GM19463 (cell line): ENCODE measurements around the gene HDDC3.
"Not testable (repeated sequence)": the region's sequence is repeated elsewhere in the genome, so short reads cannot be mapped to it uniquely, and the experiment has no call there.

Experiments used
- ATAC-seq: cut with Tn5 transposase; IDR thresholded peaks from one replicate; pipeline ENCODE4 v1.9.1; 2021; ENCODE audit warnings: mild to moderate bottlenecking, moderate library complexity; ENCODE audit not compliant: unreplicated experiment

Gene HDDC3

DNA sequence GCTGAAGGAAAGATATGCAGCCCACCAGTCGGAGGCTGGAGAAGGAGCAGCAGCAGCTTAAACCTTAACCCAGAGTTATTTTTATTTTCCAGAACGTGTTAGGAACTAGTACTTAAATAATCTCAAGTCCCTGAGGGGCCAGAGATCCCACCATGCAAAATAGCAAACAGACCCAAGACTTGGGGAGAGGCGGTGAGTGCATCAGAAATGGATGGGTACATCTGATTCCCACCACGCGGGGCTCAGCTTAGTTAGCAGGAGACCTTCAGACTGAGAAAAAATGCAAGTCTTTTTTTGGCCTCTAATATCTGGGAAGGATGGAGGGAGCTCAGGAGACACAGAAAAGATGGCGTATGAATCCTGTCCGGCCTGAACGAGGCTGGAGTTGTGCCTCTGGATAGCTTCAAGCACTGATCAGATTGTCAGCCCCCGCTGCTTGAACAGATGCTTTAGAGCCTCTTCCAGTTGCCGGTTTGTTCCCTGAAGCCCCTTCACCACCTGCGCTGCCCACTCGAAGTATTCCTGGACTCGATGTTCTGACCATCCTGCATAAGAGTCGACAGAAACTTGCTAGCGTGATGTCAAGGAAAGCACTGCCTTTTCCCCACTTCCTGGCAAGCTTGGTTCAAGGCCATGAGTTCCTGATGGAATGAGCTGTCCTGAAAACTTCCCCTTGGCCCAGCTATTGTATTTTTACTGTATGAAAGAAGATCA, 1.3 kb downstream of the HDDC3 start:
- no peak for ATAC-seq

- ATAC-seq, result no peak
Measured at GRCh38 chr15:90929246-90930019, 2.9 kb downstream of the HDDC3 start.

DNA sequence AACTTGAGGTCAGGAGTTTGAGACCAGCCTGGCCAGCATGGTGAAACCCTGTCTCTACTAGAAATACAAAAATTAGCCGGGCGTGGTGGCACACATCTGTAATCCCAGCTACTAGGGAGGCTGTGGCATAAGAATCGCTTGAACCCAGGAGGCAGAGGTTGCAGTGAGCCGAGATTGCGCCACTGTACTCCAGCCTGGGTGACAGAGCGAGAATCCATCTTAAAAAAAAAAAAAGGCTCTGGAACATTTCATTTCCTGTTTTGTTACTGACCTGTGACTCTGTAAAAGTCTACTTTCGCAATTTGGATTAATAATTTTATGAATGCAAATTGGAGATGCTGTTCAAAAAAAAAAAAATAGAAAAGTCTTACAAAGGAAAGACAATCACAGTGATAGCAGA, 4.2 kb downstream of the HDDC3 start:
- not testable (repeated sequence) for ATAC-seq

GRCh38 chr15:90926766-90927165, 5.6 kb downstream of the HDDC3 start:
- not testable (repeated sequence) for ATAC-seq

DNA sequence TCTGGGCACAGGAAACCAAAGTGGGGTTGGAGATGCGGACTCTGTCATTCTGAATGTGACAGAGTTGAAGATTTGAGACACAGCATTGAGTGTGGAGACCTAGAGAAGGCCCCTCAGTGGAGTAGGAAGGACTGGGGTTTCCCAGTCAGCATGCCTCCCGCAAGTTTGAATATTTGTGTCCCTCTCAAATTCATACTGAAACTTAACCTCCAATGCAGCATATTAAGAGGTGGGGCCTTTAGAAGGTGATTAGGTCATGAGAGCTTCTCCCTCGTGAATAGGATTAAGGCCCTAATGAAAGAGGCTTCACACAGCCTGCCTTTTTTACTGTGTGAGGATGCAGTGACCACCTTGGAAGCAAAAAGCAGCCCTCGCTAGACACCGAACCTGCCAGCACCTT, 8.0 kb downstream of the HDDC3 start:
- peak; percentile 64 for ATAC-seq

- peak; percentile 90 for ATAC-seq
Measured at GRCh38 chr15:90922712-90923322, 9.5 kb downstream of the HDDC3 start.

- no peak for ATAC-seq
Measured at GRCh38 chr15:90921887-90922286, 10.5 kb downstream of the HDDC3 start.

- ATAC-seq, result no peak
Measured at GRCh38 chr15:90918835-90919234, 13.5 kb downstream of the HDDC3 start.

DNA sequence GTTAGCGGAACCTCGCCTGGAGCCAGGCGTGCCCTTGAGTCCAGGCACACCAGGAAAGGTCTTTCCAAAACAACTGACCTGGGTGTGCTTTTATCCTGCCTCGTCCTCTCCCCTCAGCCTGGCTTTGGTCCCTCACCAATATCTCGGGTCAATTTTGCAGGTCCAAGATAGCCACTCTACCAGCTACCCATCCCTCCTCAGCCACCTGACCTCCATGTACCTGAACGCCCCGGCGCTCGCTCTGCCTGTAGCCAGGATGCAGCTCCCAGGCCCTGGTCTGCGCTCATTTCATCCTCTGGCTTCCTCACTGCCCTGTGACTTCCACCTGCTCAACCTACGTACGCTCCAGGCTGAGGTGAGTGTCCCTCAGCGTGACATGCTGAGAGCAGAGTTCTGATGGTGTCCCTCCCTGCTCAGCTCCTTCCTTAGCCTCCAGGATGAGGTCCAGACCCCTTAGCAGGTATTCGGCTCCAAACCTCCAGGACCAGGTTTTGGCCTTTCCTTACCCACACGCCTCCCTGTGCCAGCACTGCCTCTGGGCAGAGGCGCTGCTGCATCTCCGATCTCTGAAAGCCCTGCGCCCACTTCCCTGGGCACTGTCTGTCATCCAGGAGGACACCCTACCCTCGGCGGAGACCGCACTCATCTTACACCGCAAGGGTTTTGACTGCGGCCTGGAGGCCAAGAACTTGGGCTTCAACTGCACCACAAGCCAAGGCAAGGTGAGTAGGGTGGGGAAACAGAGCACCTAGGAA, 14.1 kb downstream of the HDDC3 start:
- ATAC-seq, result no peak

GRCh38 chr15:90917569-90917968, 14.8 kb downstream of the HDDC3 start:
- no peak for ATAC-seq

- ATAC-seq, result no peak
Measured at GRCh38 chr15:90916461-90916860, 15.9 kb downstream of the HDDC3 start.

GRCh38 chr15:90915808-90916440, 16.4 kb downstream of the HDDC3 start:
- ATAC-seq, result no peak

DNA sequence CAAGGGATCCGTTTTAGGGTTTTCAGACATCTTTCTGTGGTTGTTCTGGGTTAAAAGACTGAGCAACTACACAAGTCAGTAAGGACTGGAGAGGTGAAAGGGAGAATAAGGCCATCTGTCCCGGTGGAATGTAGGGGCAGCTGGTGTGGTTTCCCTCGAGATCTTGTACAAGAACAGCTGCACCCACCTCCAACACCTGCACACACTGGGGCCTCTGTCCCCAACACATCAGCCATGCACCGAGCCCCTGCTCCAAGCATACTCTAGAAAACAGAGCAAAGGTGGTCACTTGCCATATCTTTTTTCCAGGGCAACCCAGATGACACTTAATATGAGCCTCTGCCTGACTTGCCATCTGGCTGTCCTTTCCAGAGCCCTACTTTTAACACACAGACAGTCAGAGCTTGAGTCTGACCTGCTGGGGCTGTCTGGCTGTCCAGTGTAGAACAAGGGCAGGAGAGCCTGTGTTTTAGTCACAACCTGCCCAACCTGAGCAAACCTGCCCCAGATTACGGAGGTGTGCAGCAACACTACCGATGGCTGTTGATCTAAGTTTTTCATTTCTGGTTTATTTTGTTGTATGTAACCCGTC, 17.0 kb downstream of the HDDC3 start:
- no peak for ATAC-seq

DNA sequence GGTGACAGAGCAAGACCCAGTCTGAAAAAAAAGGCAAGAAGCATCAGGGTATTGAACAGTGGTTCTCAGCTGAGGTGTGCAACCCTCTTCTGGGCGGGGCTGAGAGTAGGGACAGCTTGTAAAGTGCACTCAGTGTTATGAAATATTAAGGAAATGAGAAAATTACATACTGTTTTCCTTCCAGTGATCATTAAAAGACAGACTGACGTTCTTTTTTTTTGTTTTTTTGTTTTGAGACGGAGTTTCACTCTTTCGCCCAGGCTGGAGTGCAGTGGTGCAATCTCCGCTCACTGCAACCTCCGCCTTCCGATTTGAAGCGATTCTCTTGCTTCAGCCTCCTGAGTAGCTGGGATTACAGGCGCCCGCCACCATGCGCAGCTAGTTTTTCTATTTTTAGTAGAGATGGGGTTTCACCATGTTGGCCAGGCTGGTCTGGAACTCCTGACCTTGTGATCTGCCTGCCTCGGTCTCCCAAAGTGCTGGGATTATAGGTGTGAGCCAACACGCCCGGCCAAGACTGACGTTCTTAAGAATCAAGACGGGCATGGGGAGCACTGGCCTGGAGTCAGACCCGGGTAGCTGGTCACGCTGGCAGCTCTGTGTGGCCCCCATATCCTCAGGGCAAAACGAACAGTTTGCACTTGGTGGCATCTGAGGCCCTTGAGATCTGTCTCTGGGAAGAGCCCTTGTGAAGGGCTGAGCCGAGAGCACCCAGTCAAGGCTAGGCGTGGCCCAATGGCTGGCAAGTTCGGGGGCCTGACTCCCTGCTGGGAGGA, 17.9 kb downstream of the HDDC3 start:
- ATAC-seq, result no peak

DNA sequence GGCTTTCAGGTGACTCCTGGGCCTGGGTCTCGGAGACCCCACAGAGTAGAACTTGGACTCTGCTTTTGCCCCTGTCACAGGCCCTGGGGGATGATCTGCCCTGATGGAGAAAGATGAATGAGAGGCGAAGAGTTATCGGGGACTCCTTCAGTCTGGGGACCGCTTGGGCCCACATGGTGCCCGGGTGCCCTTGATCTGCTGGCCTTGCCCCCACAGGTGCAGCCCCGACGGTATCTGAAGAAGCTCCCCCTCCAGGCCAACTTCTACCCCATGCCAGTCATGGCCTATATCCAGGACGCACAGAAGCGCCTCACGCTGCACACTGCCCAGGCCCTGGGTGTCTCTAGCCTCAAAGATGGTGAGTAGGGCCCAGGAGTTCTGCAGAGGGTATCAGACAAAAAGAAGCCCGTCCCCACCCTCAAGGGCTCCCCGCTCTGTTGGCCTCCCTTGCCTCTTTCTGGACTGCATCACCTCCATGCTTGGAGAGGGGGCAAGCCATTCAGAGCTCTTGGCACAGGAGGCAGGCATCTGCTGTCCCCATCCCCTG, 18.9 kb downstream of the HDDC3 start:
- no peak for ATAC-seq

DNA sequence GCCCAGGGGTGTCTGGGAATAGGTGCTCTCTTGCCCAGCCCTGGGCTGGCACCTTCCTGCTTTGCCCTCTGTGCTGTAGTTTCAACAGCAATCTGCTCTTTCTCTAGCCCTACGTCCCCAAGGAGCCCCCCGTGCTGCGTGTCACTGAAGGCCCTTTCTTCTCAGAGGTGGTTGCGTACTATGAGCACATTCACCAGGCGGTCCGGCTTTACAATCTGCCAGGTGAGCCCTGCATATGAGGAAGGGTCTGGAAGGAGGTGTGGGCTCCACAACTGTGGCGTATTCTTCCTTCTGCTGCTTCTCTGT, 19.6 kb downstream of the HDDC3 start:
- no peak for ATAC-seq

GRCh38 chr15:90911906-90912769, 20.2 kb downstream of the HDDC3 start:
- no peak for ATAC-seq

DNA sequence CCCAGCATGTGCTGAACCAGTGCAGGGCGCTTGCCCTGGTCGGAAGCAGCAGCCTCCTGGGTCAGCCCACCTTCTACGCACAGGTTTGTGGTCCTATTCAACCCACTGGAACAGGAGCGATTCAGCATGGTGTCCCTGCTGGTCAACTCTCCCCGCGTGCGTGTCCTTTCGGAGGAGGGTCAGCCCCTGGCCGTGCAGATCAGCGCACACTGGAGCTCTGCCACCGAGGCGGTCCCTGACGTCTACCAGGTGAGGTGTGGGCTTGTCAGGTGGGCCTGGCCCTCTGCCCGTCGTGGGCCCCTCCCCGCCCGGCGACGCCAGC, 21.1 kb downstream of the HDDC3 start:
- no peak for ATAC-seq
